Measurements from ENCODE around the gene ORAI2.

- no peak for TF ChIP-seq EZH2phosphoT487 (IDR thresholded peaks at IDR 0.05; ENCODE audit: borderline replicate concordance)
- TF ChIP-seq CTCF (conservative IDR thresholded peaks at IDR 0.05; ENCODE audit: low read length) = no peak
Observed at GRCh38 chr7:102468478-102469350, 35.3 kb downstream of the ORAI2 start.

Measured in Loucy (cell line).